G401 (cell line): Measurements from ENCODE around the gene CDC42EP3. TPM values are rescaled to one million over a fixed set of nuclear protein-coding genes. Genes with fewer than 3 reads are reported as not detected.

Experiments used
- DNase-seq: peaks from one replicate; pipeline ENCODE4 v3.0.0-alpha.2; 2015; ENCODE audit warnings: low spot score
- in situ Hi-C: cut with HindIII; loops from 2 replicates; pipeline ENCODE4 v1.10.0; 2016; ENCODE audit warnings: low sequenced_read_pairs, mixed read lengths
- total RNA-seq: library from RNA; depleted of rRNA; stranded (reverse); fragments of >200 nt; shearing (Covaris generic); gene quantifications from 2 replicates; pipeline ENCODE4 v1.2.3, GENCODE V29; 2014

The CDC42EP3 gene
- total RNA-seq, 1 experiment from 2014 or later = 0.07 TPM

DNA sequence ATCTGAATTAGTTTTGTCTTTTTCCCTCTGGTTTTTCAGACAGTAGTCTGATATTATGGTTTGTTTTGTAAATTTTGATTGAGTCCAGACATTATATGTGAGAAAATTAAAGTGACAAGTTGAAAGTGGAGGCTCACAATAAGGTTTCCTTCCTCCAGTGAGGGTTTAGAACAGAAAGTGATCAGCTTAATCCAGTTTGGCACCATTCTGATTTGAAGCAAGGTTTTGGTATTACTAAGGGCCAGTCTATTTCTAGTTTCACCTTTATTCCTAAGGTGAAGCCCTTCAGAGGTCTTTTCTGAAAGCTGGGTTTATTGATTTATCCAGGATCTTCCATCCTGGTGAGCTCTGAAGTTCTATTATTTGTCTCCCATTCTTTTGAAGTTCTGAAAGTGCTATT, 68.7 kb downstream of the CDC42EP3 start:
- in situ Hi-C loops = no loop called here
- DNase-seq = no peak

- in situ Hi-C loops = no loop called here
- no peak for DNase-seq
Observed at GRCh38 chr2:37602040-37602439, 69.4 kb downstream of the CDC42EP3 start.

GRCh38 chr2:37601569-37601968, 69.9 kb downstream of the CDC42EP3 start:
- in situ Hi-C loops = no loop called here
- no peak for DNase-seq

DNA sequence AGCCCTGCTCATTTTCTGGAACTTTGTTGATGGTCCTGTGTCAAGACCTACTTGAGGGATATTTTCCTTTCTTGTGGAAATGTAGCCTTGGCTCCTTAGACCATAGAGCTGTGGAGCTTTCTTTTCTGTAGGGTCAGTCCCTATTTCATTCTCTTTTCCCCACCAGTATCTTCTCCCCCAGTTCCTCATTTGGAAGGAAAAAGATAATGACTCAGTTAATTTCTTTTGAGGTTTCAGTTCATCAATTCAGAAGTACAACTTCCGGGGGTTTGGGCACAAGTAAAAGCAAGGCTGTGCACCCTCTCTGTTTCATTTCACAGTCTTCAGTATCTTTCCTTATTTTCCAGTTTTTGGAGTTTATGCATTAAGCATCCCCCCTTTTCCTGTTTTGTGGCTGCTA, 70.7 kb downstream of the CDC42EP3 start:
- DNase-seq = no peak
- in situ Hi-C loops = no loop called here

GRCh38 chr2:37599688-37600525, 71.5 kb downstream of the CDC42EP3 start:
- in situ Hi-C loops = no loop called here
- no peak for DNase-seq

GRCh38 chr2:37593694-37594093, 77.7 kb downstream of the CDC42EP3 start:
- in situ Hi-C loops = no loop called here

DNA sequence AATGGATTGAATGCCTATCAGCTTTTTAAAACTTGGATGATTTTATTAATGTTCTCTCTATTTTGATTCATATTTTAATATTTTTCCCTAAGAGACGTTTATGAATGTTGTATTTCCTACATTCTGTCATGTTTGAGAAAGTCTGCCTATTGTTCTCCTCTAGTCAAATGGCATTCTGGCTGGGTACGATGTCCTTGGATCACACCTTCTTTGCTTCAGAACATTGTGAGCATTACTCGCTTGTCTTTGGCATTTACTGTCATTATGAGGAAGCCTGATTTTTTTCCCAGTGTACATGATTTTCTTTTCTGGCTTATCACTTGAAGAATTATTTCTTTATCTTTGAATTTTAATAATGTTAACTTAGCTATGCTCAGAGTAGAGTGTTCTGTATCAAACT, 78.4 kb downstream of the CDC42EP3 start:
- no peak for DNase-seq
- in situ Hi-C loops = no loop called here

More at GRCh38 chr2:37593694-37594093, 77.7 kb downstream of the CDC42EP3 start:
- DNase-seq = no peak
